ENCODE data around the gene RBBP5.

Gene RBBP5

DNA sequence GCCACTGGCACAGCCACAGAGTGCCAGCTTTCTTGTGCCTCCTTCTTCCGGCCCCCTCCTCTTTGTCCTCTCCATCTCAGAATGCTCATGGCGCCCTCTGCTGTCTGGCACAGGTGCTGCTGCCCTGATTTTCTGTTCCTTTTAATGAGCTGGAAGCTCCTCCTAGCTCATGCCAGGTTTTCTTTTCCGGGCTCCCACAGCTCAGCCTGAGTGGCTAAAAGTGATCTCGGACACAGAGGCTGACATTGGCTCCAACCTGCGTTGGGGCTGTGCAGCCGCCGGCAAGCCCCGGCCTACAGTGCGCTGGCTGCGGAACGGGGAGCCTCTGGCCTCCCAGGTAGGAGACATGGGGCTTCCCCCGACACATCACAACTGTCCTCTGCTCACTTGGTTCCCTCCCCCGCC is 60.1 kb downstream of the RBBP5 start:
- H3K4me3 ChIP-seq (ENCODE audit: low read length): no peak overlapping the region
- no peak for TF ChIP-seq ZNF274 (IDR thresholded peaks at IDR 0.05; ENCODE audit: low read depth, low read length)

DNA sequence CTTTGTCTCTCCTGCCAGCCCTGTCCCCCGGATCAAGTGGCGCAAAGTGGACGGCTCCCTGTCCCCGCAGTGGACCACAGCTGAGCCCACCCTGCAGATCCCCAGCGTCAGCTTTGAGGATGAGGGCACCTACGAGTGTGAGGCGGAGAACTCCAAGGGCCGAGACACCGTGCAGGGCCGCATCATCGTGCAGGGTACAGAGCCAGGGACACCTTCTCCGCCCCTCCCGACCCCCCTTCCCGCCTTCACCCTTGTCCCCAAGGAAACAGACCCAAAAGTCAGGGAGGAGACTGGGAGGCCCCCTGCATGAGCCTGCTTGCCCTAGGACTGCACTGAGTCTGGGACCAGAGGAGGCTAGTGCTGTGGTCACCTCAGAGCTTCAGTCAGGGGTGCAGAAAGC is 60.6 kb downstream of the RBBP5 start:
- TF ChIP-seq ZNF274 (IDR thresholded peaks at IDR 0.05; ENCODE audit: low read depth, low read length): no peak
- no peak overlapping the region for H3K4me3 ChIP-seq (ENCODE audit: low read length)

DNA sequence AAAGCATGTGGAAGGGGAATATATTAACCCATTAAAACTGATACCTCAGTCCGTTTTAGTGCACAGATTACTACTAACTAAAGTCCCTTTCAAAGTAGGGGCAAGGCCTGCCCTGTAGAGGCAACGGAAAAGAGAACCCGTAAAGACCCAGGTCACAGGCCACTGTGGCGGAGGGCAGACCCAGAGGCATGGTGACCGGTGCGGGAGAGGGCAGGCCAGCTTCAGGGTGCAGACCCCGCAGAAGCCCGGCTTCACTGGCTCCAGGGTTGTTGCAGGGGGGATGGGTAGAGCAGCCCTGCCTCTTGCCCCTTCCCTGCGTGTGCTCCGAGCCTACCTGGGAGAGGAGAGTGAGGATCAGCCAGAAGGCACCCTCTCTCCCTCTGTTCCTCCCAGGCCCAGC is 61.0 kb downstream of the RBBP5 start:
- TF ChIP-seq ZNF274 (IDR thresholded peaks at IDR 0.05; ENCODE audit: low read depth, low read length): no peak
- no peak overlapping the region for H3K4me3 ChIP-seq (ENCODE audit: low read length)

DNA sequence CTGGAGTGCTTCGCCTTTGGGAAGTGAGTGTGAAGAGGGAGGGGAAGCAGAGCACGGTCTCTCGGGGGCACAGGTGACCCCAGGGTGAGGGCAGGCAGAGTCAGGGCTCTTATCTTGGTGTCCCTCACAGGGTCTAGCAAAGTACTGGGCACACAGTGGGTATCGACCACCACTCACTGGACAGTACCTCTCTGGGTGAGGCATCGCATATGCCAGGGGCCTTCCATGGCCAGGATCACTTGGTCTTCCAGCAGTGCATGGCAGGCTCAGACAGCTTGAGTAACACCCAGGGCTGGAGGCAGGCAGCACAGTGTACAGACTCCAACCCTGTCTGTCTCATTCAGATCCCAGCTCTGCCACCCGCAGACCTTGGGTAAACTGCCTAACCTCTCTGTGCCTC is 62.1 kb downstream of the RBBP5 start:
- TF ChIP-seq ZNF274 (IDR thresholded peaks at IDR 0.05; ENCODE audit: low read depth, low read length): no peak

DNA sequence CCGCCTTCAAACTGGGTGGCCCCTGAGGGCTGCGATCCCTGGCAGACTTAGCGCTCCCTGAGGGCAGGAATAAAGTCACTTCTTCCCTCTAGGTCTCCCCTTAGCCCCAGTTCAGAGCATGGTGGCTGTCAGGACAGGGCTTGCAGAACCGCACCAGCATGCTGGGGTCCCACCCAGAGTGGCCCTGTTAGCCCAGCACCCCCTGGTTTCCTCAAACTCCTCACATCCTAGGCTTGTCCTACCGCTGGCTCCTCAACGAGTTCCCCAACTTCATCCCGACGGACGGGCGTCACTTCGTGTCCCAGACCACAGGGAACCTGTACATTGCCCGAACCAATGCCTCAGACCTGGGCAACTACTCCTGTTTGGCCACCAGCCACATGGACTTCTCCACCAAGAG is 62.9 kb downstream of the RBBP5 start:
- no peak overlapping the region for H3K4me3 ChIP-seq (ENCODE audit: low read length)
- no peak for TF ChIP-seq ZNF274 (IDR thresholded peaks at IDR 0.05; ENCODE audit: low read depth, low read length)

More for the DNA sequence above, 62.1 kb downstream of the RBBP5 start:
- H3K4me3 ChIP-seq (ENCODE audit: low read length): no peak overlapping the region

DNA sequence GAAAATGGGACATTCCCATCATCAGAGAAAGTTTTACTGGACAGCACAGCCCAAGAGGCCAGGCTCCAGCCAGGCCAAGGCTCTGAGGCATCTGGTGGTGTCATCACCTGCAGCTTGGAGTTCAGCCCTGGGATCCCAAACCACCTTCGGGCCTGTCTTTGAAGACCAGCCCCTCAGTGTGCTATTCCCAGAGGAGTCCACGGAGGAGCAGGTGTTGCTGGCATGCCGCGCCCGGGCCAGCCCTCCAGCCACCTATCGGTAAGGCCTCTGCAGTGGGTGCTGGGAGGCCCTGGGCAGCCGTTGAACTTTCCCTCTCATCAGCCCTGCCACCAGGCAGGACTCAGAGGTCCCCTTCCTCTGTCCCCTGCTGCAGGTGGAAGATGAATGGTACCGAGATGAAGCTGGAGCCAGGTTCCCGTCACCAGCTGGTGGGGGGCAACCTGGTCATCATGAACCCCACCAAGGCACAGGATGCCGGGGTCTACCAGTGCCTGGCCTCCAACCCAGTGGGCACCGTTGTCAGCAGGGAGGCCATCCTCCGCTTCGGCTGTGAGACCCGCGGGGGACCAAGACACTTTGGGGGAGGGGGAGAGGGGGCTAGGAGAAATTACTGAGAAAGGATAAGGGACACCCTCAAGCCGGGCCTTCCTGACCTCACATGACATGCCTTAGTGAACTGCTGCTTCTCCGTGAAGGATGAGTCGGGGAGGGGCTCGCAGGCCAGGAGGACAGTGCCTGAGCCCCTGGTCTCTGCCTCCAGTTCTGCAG is 63.8 kb downstream of the RBBP5 start:
- TF ChIP-seq ZNF274 (IDR thresholded peaks at IDR 0.05; ENCODE audit: low read depth, low read length): no peak
- H3K4me3 ChIP-seq (ENCODE audit: low read length): no peak overlapping the region

DNA sequence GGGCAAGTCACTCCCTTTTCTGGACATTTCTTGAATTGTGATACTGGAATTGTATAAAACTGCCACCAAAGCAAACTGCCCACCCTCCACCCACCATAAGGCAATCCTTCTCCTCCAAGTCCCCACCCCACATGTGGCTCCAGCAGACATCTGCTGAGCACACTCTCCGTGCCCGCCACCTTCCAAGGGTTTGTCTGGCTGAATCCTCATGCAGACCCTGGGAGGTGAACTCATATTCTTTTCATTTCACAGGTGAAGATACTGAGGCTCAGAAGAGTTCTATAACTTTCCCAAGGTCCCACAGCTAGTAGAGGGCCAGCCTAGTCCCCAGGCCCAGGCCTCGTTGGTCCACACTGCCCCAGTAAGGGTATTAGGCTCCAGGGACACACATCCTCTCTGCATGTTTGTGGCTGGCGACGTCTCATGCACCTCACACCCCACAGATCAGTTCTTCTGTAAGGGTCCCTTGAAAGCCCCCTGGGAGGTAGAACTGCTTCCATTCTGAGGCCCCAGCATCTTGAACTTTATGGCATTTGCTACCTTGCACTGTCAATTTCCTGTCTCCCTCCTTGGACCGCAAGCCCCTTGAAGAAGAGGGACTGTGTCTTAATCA is 64.7 kb downstream of the RBBP5 start:
- TF ChIP-seq ZNF274 (IDR thresholded peaks at IDR 0.05; ENCODE audit: low read depth, low read length): no peak
- no peak overlapping the region for H3K4me3 ChIP-seq (ENCODE audit: low read length)

DNA sequence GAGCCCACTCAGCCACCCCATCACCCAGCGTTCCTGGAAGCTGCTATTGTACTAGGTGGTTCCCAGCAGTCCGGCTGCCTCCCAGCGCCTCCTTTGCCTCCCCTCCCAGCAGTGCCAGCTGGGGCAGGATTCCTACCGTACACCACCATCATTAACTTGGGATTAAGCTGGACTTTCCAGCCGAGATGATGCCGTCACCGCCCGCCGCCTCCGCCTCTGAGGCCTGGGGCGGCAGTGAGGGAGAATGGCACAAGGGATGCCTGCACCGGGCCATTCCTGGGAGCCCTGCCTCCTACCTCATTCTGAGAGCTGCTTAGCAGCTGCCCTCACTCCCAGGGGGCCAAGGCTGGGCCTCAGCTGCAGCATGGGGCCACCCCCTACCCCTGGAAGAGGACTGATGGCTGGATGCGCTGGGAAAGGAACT is 65.6 kb downstream of the RBBP5 start:
- H3K4me3 ChIP-seq (ENCODE audit: low read length): no peak overlapping the region
- no peak for TF ChIP-seq ZNF274 (IDR thresholded peaks at IDR 0.05; ENCODE audit: low read depth, low read length)

DNA sequence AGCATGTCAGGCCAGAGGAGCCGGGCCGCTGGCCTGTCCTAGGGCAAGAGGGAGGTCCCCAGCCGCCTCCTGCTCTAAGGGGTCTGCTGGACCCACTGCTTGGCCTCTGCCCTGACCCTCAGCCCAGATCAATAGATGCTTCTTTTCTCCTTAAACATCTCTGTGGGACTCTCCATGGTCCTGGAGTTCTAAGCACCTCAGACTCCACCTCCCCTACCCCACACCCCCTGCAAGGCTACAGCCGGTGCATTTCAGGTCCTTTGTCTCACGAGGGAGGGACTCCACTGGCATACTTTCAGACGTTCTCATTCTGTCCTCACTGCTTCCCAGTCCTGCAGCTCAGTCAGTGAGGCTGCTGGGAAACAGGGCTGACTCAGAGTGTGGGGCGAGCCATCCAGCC is 67.8 kb downstream of the RBBP5 start:
- H3K4me3 ChIP-seq (ENCODE audit: low read length): no peak overlapping the region
- no peak for TF ChIP-seq ZNF274 (IDR thresholded peaks at IDR 0.05; ENCODE audit: low read depth, low read length)

DNA sequence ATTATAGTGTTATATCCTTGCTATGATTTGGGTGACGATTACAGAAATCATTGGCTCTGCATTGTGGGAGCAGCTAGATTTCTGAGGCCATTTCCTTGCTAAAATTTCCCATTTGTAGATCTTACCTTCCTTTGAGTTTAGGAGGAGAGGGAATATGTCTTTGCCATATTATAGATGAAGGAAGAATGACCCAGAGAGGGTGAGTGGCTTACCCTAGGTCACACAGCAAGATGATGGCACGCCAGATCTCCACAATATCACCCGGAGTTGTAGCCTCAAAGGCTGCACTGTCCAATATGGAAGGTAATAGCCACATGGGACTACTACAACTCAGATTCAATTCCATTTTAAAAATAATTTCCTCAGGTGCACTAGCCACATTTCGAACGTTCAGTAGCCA is 68.5 kb downstream of the RBBP5 start:
- no peak overlapping the region for H3K4me3 ChIP-seq (ENCODE audit: low read length)
- no peak for TF ChIP-seq ZNF274 (IDR thresholded peaks at IDR 0.05; ENCODE audit: low read depth, low read length)

DNA sequence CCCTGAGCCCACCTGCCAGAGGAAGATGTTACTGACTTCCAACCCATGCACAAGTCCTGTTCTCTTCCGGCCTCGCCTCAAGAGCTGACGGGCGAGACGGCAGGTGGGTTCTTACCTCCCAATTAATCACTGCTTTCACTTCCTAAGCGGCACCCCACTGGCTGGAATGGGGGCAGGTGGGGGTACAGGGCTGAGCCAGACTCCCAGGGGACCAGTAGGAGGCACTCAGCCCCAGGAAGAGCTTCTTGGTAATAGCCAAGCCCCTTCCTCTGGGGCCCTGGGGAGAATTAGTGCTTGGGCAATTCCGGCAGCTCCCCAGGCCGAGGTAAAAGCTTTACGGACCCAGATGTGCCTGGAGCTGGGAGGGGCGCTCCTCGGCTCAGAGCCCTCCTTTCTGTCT is 69.1 kb downstream of the RBBP5 start:
- TF ChIP-seq ZNF274 (IDR thresholded peaks at IDR 0.05; ENCODE audit: low read depth, low read length): no peak
- H3K4me3 ChIP-seq (ENCODE audit: low read length): no peak overlapping the region

DNA sequence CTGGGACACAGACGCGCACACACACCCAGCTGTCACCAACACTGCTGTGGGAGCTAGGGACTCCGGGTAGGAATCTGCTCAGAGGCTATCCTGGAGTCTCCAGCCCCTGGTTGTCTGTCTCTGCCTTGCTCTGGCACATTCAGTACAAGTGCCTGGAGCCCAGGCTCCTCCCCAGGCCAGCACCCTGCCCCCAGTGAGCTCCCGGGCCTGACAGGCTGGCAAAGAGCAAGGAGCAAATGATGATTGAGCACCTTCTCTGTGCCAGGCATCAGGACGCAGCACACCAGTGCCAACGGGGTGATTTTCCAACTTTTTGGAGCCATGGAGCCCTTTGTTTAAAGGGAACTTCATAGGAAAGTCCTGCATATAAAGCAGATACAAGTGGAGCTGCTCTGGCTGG is 72.3 kb downstream of the RBBP5 start:
- H3K4me3 ChIP-seq (ENCODE audit: low read length): no peak overlapping the region
- no peak for TF ChIP-seq ZNF274 (IDR thresholded peaks at IDR 0.05; ENCODE audit: low read depth, low read length)

DNA sequence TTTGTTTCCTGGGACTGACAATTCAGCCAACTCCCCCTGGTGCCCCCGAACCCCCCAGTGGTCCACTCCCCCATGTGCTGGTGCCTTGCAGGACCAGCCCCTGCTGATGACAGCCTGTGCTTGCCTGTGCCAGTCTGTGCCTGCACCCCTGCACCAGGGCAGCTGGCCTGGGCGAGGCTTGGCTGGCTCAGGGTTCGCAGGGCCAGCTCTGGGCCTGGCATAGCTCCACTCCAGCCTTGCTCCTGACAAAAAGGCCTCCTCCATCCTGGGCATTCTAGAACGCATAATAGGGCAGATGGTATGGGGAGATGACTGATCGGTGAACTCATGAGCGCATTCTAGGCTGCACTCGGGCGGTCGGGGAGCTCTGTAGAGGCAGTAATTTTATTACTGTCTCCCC is 73.4 kb downstream of the RBBP5 start:
- TF ChIP-seq ZNF274 (IDR thresholded peaks at IDR 0.05; ENCODE audit: low read depth, low read length): no peak
- no peak overlapping the region for H3K4me3 ChIP-seq (ENCODE audit: low read length)

DNA sequence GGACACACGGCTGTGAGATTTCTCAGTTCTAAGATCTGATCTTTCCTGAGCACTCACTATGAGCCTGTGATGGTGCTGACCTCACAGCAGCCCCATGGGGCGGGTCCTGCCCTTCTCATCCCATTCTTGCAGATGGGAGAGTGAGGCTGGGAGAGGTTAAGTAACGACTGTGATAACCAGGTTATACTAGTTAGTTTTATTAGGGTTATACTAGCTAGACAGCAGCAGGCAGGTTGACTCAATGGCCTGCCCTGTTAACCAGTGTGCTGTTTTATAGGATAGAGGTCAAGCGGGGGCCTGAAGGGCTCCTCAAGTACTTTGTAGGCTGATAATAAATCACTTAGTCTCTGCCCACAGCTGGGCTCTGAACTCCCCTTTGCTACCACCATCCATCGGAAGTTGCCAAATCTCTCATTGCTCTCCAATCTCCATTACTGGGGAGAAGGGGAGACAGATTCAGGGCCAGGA is 74.0 kb downstream of the RBBP5 start:
- no peak overlapping the region for H3K4me3 ChIP-seq (ENCODE audit: low read length)

DNA sequence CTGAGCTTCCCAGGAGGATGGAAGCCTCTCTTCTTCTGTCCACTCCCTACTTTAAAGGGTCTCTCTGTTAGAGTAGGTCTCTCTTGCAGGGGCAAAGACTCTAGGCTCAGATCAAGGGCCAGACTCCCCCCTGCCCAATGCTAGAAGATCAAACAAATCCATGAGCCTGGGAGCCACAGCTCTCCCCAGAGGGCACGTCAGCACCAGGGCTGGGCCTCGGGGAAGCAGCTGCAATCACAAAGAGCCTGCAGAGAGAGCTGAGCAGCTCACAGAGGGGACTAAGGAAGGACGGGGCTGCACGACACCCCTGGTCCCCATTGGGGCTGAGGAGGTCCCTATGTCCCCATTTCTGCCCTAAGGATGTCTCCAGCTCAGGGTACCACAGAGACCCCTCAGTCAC is 74.9 kb downstream of the RBBP5 start:
- TF ChIP-seq ZNF274 (IDR thresholded peaks at IDR 0.05; ENCODE audit: low read depth, low read length): no peak

More for the DNA sequence above, 74.0 kb downstream of the RBBP5 start:
- TF ChIP-seq ZNF274 (IDR thresholded peaks at IDR 0.05; ENCODE audit: low read depth, low read length): no peak

More for the DNA sequence above, 74.9 kb downstream of the RBBP5 start:
- H3K4me3 ChIP-seq (ENCODE audit: low read length): no peak overlapping the region
